HG03135 (cell line): Measurements from ENCODE around the gene C4orf51.

Source experiments
- ATAC-seq: cut with Tn5 transposase; IDR thresholded peaks from one replicate; pipeline ENCODE4 v1.9.1; 2021; ENCODE audit warnings: mild to moderate bottlenecking, moderate library complexity; ENCODE audit not compliant: unreplicated experiment

The C4orf51 gene

GRCh38 chr4:145755802-145756201, 75.9 kb downstream of the C4orf51 start:
- no peak for ATAC-seq

- no peak for ATAC-seq
Observed at GRCh38 chr4:145756244-145756643, 76.3 kb downstream of the C4orf51 start.

- no peak for ATAC-seq
Observed at GRCh38 chr4:145757188-145757587, 77.2 kb downstream of the C4orf51 start.

- ATAC-seq: no peak
Observed at GRCh38 chr4:145760176-145760575, 80.2 kb downstream of the C4orf51 start.

- ATAC-seq: no peak
Observed at GRCh38 chr4:145760961-145761929, 81.3 kb downstream of the C4orf51 start.

GRCh38 chr4:145762719-145763118, 82.8 kb downstream of the C4orf51 start:
- ATAC-seq: no peak

- no peak for ATAC-seq
Observed at GRCh38 chr4:145763399-145763798, 83.5 kb downstream of the C4orf51 start.

- ATAC-seq: no peak
Observed at GRCh38 chr4:145766273-145766672, 86.3 kb downstream of the C4orf51 start.

GRCh38 chr4:145769450-145770037, 89.6 kb downstream of the C4orf51 start:
- ATAC-seq: no peak

- no peak for ATAC-seq
Observed at GRCh38 chr4:145770124-145770523, 90.2 kb downstream of the C4orf51 start.

GRCh38 chr4:145772347-145772746, 92.4 kb downstream of the C4orf51 start:
- no peak for ATAC-seq

- ATAC-seq: peak; percentile 91
Observed at GRCh38 chr4:145773581-145774234, 93.8 kb downstream of the C4orf51 start.

GRCh38 chr4:145774473-145774872, 94.5 kb downstream of the C4orf51 start:
- no peak for ATAC-seq

GRCh38 chr4:145775406-145775805, 95.5 kb downstream of the C4orf51 start:
- no peak for ATAC-seq

- ATAC-seq: no peak
Observed at GRCh38 chr4:145776208-145776607, 96.3 kb downstream of the C4orf51 start.

GRCh38 chr4:145779319-145779801, 99.4 kb downstream of the C4orf51 start:
- no peak for ATAC-seq

GRCh38 chr4:145781351-145781750, 101.4 kb downstream of the C4orf51 start:
- ATAC-seq: no peak
